WERI-Rb-1 (cell line): ENCODE results near the gene STT3A.

Experiments used
- DNase-seq: peaks from one replicate; pipeline ENCODE4 v3.0.0-alpha.2; 2020
- H3K27ac ChIP-seq: fragments of 250-450 bp; sonication (Bioruptor Pico); 2 replicates; pipeline ENCODE4 v1.5.1; 2020; ENCODE audit warnings: mild to moderate bottlenecking, moderate library complexity
- H3K27me3 ChIP-seq: fragments of 250-450 bp; sonication (Bioruptor Pico); 2 replicates; pipeline ENCODE4 v1.5.1; 2021; ENCODE audit warnings: mild to moderate bottlenecking, low read depth, moderate library complexity; ENCODE audit not compliant: insufficient read depth, severe bottlenecking
- H3K36me3 ChIP-seq: fragments of 250-450 bp; sonication (Bioruptor Pico); 2 replicates; pipeline ENCODE4 v1.5.1; 2020; ENCODE audit warnings: mild to moderate bottlenecking, moderate library complexity
- H3K4me3 ChIP-seq: 2 replicates; pipeline ENCODE4 v1.5.1; 2011; ENCODE audit warnings: low read depth, mild to moderate bottlenecking, control low read depth, low read length
- H3K9me3 ChIP-seq: fragments of 250-450 bp; sonication (Bioruptor Pico); 2 replicates; pipeline ENCODE4 v1.5.1; 2021; ENCODE audit warnings: mild to moderate bottlenecking, moderate library complexity; ENCODE audit not compliant: severe bottlenecking
- TF ChIP-seq, protein P1 (sequence below): IDR thresholded peaks from 2 replicates; pipeline ENCODE4 v1.5.1; 2011; ENCODE audit warnings: low read depth, mild to moderate bottlenecking, control low read depth, inconsistent platforms, low read length

The STT3A gene

DNA sequence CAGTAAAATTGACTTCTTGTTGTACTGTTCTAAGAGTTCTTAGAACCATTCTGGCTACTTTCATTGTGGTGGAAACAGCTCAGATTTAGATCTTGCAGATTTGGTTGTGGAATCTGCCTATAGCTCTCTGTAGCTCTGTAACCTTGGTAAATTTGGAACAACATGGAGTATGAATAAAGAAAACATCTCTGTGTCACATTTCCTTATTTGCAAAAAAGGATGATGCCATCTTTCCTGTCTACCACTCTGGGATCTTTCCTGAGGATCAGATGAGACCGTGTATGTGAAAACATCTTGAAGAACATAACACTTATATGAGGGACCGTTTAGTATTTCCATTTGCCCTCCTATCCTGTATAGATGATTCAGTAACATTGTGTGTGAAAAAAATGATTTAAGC is 78.9 kb downstream of the STT3A start:
- no peak overlapping the region for H3K27ac ChIP-seq
- H3K9me3 ChIP-seq, result no peaks in the 10 kb centered on the region
- no peaks in the 10 kb centered on the region for H3K27me3 ChIP-seq
- peaks cover 30% of the 10 kb centered on the region for H3K36me3 ChIP-seq
- H3K4me3 ChIP-seq, result no peak overlapping the region
- no peak for DNase-seq
- TF ChIP-seq, protein P1, sequence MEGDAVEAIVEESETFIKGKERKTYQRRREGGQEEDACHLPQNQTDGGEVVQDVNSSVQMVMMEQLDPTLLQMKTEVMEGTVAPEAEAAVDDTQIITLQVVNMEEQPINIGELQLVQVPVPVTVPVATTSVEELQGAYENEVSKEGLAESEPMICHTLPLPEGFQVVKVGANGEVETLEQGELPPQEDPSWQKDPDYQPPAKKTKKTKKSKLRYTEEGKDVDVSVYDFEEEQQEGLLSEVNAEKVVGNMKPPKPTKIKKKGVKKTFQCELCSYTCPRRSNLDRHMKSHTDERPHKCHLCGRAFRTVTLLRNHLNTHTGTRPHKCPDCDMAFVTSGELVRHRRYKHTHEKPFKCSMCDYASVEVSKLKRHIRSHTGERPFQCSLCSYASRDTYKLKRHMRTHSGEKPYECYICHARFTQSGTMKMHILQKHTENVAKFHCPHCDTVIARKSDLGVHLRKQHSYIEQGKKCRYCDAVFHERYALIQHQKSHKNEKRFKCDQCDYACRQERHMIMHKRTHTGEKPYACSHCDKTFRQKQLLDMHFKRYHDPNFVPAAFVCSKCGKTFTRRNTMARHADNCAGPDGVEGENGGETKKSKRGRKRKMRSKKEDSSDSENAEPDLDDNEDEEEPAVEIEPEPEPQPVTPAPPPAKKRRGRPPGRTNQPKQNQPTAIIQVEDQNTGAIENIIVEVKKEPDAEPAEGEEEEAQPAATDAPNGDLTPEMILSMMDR, result no peak
